K562 (cell line): ENCODE data around the gene CDC123. TPM values are rescaled to one million over a fixed set of nuclear protein-coding genes. Genes with fewer than 3 reads are reported as not detected.

ENCODE experiments used
- BRD9 ChIP-seq: fragments of 450-650 bp; IDR thresholded peaks from 2 replicates; pipeline ENCODE4 v1.6.1; 2018; ENCODE audit warnings: low read depth; ENCODE audit not compliant: partially characterized antibody
- CEBPB ChIP-seq: fragments of 450-650 bp; IDR thresholded peaks from 2 replicates; pipeline ENCODE4 v1.6.1; 2016; ENCODE audit warnings: missing genetic modification characterization, missing compliant biosample characterization
- ELF2 ChIP-seq: fragments of 250-450 bp; sonication (Bioruptor Pico); IDR thresholded peaks from 2 replicates; pipeline ENCODE4 v1.5.0; 2021; ENCODE audit warnings: mild to moderate bottlenecking
- ETV1 ChIP-seq: fragments of 450-650 bp; conservative IDR thresholded peaks from 2 replicates; pipeline ENCODE4 v1.6.1; 2016; ENCODE audit warnings: missing genetic modification characterization, control low read depth, low read depth, missing compliant biosample characterization
- FOS ChIP-seq: IDR thresholded peaks from 3 replicates; pipeline ENCODE4 v1.6.1; 2011; ENCODE audit not compliant: insufficient read length; ENCODE audit errors: extremely low read depth
- FOXJ3 ChIP-seq: sonication (generic); formaldehyde crosslinking; IDR thresholded peaks from 2 replicates; pipeline ENCODE4 v1.4.0; 2020; ENCODE audit warnings: mild to moderate bottlenecking, missing genetic modification reagents
- GABPA ChIP-seq: fragments of 200-800 bp; sonication (Bioruptor generic); conservative IDR thresholded peaks from 2 replicates; pipeline ENCODE4 v1.6.1; 2016; ENCODE audit warnings: low read depth, missing genetic modification characterization, missing compliant biosample characterization
- HNRNPUL1 ChIP-seq: fragments of 200-400 bp; formaldehyde crosslinking; IDR thresholded peaks from 2 replicates; pipeline ENCODE4 v1.6.1; 2017; ENCODE audit warnings: low read length
- KLF6 ChIP-seq: fragments of 250-450 bp; sonication (Bioruptor Pico); IDR thresholded peaks from 2 replicates; pipeline ENCODE4 v1.4.0; 2020; ENCODE audit warnings: mild to moderate bottlenecking, moderate library complexity, borderline replicate concordance
- L3MBTL2 ChIP-seq: fragments of 450-650 bp; IDR thresholded peaks from 2 replicates; pipeline ENCODE4 v1.6.1; 2016; ENCODE audit warnings: mild to moderate bottlenecking, moderate library complexity
- NR0B1 ChIP-seq: fragments of 450-650 bp; IDR thresholded peaks from one replicate; pipeline ENCODE4 v1.6.1; 2018; ENCODE audit warnings: mild to moderate bottlenecking, moderate library complexity; ENCODE audit not compliant: partially characterized antibody
- PHF21A ChIP-seq: fragments of 450-650 bp; IDR thresholded peaks from 2 replicates; pipeline ENCODE4 v1.6.1; 2017; ENCODE audit warnings: low read depth, borderline replicate concordance
- SNAPC5 ChIP-seq: fragments of 250-450 bp; sonication (Bioruptor Pico); IDR thresholded peaks from 2 replicates; pipeline ENCODE4 v1.8.0; 2021; ENCODE audit warnings: moderate library complexity, mild to moderate bottlenecking, inconsistent platforms
- ZBTB26 ChIP-seq: fragments of 450-650 bp; formaldehyde crosslinking; IDR thresholded peaks from 2 replicates; pipeline ENCODE4 v1.4.0; 2022; ENCODE audit warnings: missing genetic modification characterization
- ZC3H4 ChIP-seq: sonication (generic); formaldehyde crosslinking; IDR thresholded peaks from 2 replicates; pipeline ENCODE4 v1.9.0; 2021; ENCODE audit warnings: missing genetic modification reagents, borderline replicate concordance
- ZFP1 ChIP-seq: fragments of 450-650 bp; formaldehyde crosslinking; IDR thresholded peaks from 2 replicates; pipeline ENCODE4 v1.4.0; 2020; ENCODE audit warnings: mild to moderate bottlenecking, mixed read lengths
- ZNF263 ChIP-seq: sonication (generic); formaldehyde crosslinking; IDR thresholded peaks from 2 replicates; pipeline ENCODE4 v1.8.0; 2022; ENCODE audit warnings: mild to moderate bottlenecking, missing genetic modification reagents, borderline replicate concordance
- ZNF316 ChIP-seq: fragments of 450-650 bp; IDR thresholded peaks from 2 replicates; pipeline ENCODE4 v1.6.1; 2016
- ZNF347 ChIP-seq: fragments of 450-650 bp; formaldehyde crosslinking; IDR thresholded peaks from 2 replicates; pipeline ENCODE4 v1.4.0; 2020; ENCODE audit warnings: low read depth, mild to moderate bottlenecking, moderate library complexity
- ZNF431 ChIP-seq: sonication (generic); formaldehyde crosslinking; IDR thresholded peaks from 2 replicates; pipeline ENCODE4 v1.8.0; 2022; ENCODE audit warnings: mild to moderate bottlenecking, missing genetic modification reagents
- ZNF583 ChIP-seq: fragments of 250-450 bp; sonication (Bioruptor Pico); IDR thresholded peaks from 2 replicates; pipeline ENCODE4 v1.4.0; 2020
- ZNF668 ChIP-seq: fragments of 250-450 bp; sonication (Bioruptor Pico); IDR thresholded peaks from 2 replicates; pipeline ENCODE4 v1.8.0; 2022; ENCODE audit warnings: mild to moderate bottlenecking, inconsistent platforms
- ZNF699 ChIP-seq: fragments of 250-450 bp; sonication (Bioruptor Pico); IDR thresholded peaks from 2 replicates; pipeline ENCODE4 v1.8.0; 2021; ENCODE audit warnings: mild to moderate bottlenecking, moderate library complexity; ENCODE audit not compliant: insufficient replicate concordance
- polyA plus RNA-seq, 8 experiments: library from polyadenylated mRNA; depleted of rRNA in 4 of 8; stranded (reverse) in 5 of 8; unstranded in 3 of 8; fragments of >200 nt; fragmentation: Nextera tagmentation in 2 of 8; fragmentation: Illumina TruSeq in 1 of 8; extraction: Ambion mirVana in 2 of 8; extraction: Trizol in 1 of 8; gene quantifications; 2 replicates each; pipeline versions ENCODE4 v1.2.1 to v1.2.3, GENCODE V29; 2011 to 2014; ENCODE audit warnings: inconsistent platforms in 1 of 8, missing spikeins in 1 of 8
- total RNA-seq, 7 experiments: library from RNA; depleted of rRNA in 6 of 7; stranded (reverse); fragments of >200 nt in 6 of 7; fragmentation: Illumina TruSeq in 2 of 7; extraction: Trizol in 2 of 7; gene quantifications; 2 replicates each; pipeline versions ENCODE4 v1.2.1 to v1.2.3, GENCODE V29; 2011 to 2021; ENCODE audit warnings: low replicate concordance in 1 of 7
- TF ChIP-seq, protein P1 (sequence below): fragments of 450-650 bp; IDR thresholded peaks from 2 replicates; pipeline ENCODE4 v1.6.1; 2018; ENCODE audit not compliant: partially characterized antibody

Gene CDC123
- total and polyA plus RNA-seq, 9 of the 15 experiments (the other 6 are each of a cell fraction or from before 2014, with no cell fraction given) = 137 to 288 (median 175) TPM

DNA sequence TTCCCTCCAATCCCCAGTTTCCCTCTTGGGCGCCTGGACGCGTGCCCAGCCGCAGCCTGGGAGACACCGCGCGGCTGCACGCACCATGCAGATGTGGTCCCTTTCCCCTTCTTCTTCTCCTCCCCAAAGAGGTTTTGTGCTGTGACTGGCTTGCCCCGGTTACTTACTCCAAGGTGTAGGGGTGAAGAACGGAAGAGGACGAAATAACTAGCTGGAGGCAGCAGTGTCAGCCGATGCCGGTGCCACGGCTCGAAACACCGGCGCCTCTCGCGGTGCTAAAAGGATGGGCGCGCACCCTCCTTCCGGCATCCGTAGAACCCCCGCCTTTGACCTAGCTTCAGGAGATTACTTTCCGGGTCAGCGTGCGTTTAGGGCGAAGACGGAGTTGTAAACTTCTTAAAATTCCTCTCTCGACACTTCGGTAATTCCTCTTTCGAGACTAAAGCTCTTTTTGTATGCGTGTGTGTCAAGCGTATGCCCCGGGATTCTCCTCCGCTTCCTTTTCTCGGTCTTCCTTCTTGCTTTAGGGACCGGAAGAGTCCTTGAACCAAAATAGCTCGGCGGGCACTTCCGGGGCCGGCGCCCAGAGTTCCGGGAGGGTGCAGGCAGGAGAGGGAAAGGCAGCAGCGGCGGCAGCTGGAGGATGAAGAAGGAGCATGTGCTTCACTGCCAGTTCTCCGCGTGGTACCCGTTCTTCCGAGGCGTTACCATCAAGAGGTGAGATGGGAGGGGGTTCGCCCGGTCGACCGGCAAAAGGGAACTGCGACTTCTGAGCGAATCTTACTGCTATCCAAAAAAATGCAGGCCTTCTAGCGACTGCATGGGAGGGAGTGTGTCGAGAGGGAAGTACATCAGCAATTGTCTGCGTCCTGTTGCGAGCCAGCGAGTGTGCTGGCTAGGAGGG is at the start of gene CDC123, which contains the start of gene NUDT5 (continued):
- TF ChIP-seq FOS (no peak), GABPA (peak; percentile 99), NR0B1 (no peak), CEBPB (no peak), ZNF347 (no peak), ZNF699 (CRISPR knock-in tag) (no peak), ZFP1 (CRISPR knock-in tag) (no peak), ZC3H4 (CRISPR knock-in tag) (no peak), ZNF263 (CRISPR knock-in tag) (no peak), ZNF668 (CRISPR knock-in tag) (no peak), FOXJ3 (CRISPR knock-in tag) (no peak), ZNF431 (CRISPR knock-in tag) (peak; percentile 29; the same call in 1 of the 2 replicates), HNRNPUL1 (no peak), SNAPC5 (CRISPR knock-in tag) (no peak), ZBTB26 (CRISPR knock-in tag) (no peak), L3MBTL2 (peak; percentile 92), ELF2 (CRISPR knock-in tag) (peak; percentile 93), BRD9 (peak; percentile 56), ZNF583 (CRISPR knock-in tag) (no peak), ETV1 (tag) (peak; percentile 92), ZNF316 (no peak), PHF21A (no peak), KLF6 (no peak)
- TF ChIP-seq, protein P1, sequence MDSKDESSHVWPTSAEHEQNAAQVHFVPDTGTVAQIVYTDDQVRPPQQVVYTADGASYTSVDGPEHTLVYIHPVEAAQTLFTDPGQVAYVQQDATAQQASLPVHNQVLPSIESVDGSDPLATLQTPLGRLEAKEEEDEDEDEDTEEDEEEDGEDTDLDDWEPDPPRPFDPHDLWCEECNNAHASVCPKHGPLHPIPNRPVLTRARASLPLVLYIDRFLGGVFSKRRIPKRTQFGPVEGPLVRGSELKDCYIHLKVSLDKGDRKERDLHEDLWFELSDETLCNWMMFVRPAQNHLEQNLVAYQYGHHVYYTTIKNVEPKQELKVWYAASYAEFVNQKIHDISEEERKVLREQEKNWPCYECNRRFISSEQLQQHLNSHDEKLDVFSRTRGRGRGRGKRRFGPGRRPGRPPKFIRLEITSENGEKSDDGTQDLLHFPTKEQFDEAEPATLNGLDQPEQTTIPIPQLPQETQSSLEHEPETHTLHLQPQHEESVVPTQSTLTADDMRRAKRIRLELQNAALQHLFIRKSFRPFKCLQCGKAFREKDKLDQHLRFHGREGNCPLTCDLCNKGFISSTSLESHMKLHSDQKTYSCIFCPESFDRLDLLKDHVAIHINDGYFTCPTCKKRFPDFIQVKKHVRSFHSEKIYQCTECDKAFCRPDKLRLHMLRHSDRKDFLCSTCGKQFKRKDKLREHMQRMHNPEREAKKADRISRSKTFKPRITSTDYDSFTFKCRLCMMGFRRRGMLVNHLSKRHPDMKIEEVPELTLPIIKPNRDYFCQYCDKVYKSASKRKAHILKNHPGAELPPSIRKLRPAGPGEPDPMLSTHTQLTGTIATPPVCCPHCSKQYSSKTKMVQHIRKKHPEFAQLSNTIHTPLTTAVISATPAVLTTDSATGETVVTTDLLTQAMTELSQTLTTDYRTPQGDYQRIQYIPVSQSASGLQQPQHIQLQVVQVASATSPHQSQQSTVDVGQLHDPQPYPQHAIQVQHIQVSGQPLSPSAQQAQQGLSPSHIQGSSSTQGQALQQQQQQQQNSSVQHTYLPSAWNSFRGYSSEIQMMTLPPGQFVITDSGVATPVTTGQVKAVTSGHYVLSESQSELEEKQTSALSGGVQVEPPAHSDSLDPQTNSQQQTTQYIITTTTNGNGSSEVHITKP = no peak
